Mesothelial cell of epicardium (in vitro differentiated cells): Measurements from ENCODE around the gene PCED1B. TPM values are rescaled to one million over a fixed set of nuclear protein-coding genes. Genes with fewer than 3 reads are reported as not detected.

Experiments
- DNase-seq, 2 experiments: peaks; one replicate each; pipeline ENCODE4 v3.0.0; 2021; ENCODE audit warnings: low spot score in 2 of 2; ENCODE audit not compliant: unreplicated experiment in 2 of 2
- H3K27ac Mint-ChIP-seq: 2 replicates; pipeline ENCODE4 v1.8.0; 2021; ENCODE audit warnings: mixed read lengths
- H3K27me3 Mint-ChIP-seq: 2 replicates; pipeline ENCODE4 v1.8.0; 2021; ENCODE audit warnings: low read depth, mixed read lengths
- H3K36me3 Mint-ChIP-seq: 2 replicates; pipeline ENCODE4 v1.8.0; 2021; ENCODE audit warnings: mixed read lengths
- H3K4me1 Mint-ChIP-seq: 2 replicates; pipeline ENCODE4 v1.8.0; 2021; ENCODE audit warnings: mixed read lengths
- H3K4me3 Mint-ChIP-seq: 2 replicates; pipeline ENCODE4 v1.8.0; 2021; ENCODE audit warnings: mild to moderate bottlenecking, moderate library complexity, mixed read lengths
- H3K9me3 Mint-ChIP-seq: 2 replicates; pipeline ENCODE4 v1.8.0; 2021; ENCODE audit warnings: mixed read lengths
- CTCF ChIP-seq: fragments of 200-600 bp; sonication (generic); IDR thresholded peaks from one replicate; pipeline ENCODE4 v1.5.0; 2021; ENCODE audit warnings: antibody characterized with exemption; ENCODE audit not compliant: unreplicated experiment
- total RNA-seq: library from RNA; stranded (reverse); gene quantifications from 3 replicates; pipeline ENCODE4 v1.2.1, GENCODE V29; 2021

PCED1B gene
- total RNA-seq, 1 donor from 2014 or later: 2.8 TPM

- no peak for DNase-seq
- Mint-ChIP-seq H3K4me1 (no peaks in the 10 kb centered on the region), H3K27ac (no peak overlapping the region), H3K4me3 (no peak overlapping the region), H3K9me3 (peaks cover 13% of the 10 kb centered on the region), H3K36me3 (no peaks in the 10 kb centered on the region), H3K27me3 (no peaks in the 10 kb centered on the region)
- no peak for TF ChIP-seq CTCF
Observed at GRCh38 chr12:47145188-47145587, 65.8 kb downstream of the PCED1B start.

DNA sequence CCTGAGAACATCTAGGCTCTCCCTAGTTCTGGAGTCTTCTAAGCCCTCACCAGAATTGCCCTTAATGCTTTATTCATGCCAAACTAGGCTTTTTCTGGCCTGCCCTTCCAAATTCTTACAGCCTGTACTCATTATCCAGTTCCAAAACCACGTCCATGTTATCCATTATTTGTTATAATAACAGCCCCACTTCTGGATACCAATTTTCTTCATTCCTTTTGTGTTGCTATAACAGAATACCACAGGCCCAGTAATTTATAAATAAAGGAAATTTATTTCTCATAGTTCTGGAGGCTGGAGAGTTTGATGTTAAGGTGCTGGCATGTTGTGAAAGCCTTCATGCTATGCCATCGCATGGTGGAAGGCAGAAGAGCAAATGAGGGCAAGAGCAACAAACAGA, 68.3 kb downstream of the PCED1B start:
- Mint-ChIP-seq H3K36me3 (no peaks in the 10 kb centered on the region), H3K4me1 (no peaks in the 10 kb centered on the region), H3K4me3 (no peak overlapping the region), H3K9me3 (peaks cover 26% of the 10 kb centered on the region), H3K27me3 (no peaks in the 10 kb centered on the region), H3K27ac (no peak overlapping the region)
- TF ChIP-seq CTCF: no peak
- DNase-seq: no peak

DNA sequence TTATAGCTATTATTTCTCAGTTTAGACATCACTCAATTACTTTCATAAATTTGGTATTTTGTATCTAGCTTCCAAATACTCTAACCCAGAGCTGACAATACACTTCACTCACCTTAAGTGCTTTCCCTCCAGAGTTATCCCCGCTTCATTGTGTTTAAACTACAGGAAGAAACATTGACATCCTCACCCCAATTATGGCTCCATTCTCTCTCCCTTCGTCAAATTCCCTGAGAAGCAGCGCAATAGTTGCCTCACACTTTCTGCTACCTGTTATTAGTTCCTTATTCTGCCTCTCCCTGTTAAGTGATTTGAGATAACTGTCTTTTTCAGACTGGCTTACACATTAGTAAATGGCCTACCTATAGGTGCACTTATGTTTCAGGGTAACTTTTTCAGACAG, 69.7 kb downstream of the PCED1B start:
- Mint-ChIP-seq H3K4me1 (no peaks in the 10 kb centered on the region), H3K9me3 (peaks cover 20% of the 10 kb centered on the region), H3K36me3 (no peaks in the 10 kb centered on the region), H3K4me3 (no peak overlapping the region), H3K27ac (no peak overlapping the region), H3K27me3 (no peaks in the 10 kb centered on the region)
- no peak for TF ChIP-seq CTCF
- DNase-seq: no peak

DNA sequence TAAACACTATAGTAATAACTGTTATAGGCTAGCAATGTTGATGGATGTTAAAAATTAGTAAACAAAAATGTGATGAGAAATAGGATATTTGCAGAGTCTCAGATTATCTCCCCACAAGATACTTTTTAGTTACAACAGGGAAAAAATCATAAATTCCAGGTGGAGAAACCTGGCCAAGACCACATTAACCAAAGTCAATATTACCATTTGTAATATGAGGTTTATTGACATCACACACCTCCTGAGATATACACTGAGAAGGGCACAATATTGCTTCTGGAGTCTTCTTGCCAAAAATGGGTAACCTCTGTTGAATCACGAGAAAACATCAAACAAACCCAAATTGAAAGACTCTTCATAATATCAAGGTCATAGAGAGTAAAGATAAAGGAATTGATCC, 72.7 kb downstream of the PCED1B start:
- H3K27ac Mint-ChIP-seq: no peak overlapping the region
- peaks cover 17% of the 10 kb centered on the region for H3K4me1 Mint-ChIP-seq
- H3K9me3 Mint-ChIP-seq: peaks cover 13% of the 10 kb centered on the region
- no peak for DNase-seq
- no peaks in the 10 kb centered on the region for H3K36me3 Mint-ChIP-seq
- H3K4me3 Mint-ChIP-seq: no peak overlapping the region
- TF ChIP-seq CTCF: no peak
- H3K27me3 Mint-ChIP-seq: no peaks in the 10 kb centered on the region

DNA sequence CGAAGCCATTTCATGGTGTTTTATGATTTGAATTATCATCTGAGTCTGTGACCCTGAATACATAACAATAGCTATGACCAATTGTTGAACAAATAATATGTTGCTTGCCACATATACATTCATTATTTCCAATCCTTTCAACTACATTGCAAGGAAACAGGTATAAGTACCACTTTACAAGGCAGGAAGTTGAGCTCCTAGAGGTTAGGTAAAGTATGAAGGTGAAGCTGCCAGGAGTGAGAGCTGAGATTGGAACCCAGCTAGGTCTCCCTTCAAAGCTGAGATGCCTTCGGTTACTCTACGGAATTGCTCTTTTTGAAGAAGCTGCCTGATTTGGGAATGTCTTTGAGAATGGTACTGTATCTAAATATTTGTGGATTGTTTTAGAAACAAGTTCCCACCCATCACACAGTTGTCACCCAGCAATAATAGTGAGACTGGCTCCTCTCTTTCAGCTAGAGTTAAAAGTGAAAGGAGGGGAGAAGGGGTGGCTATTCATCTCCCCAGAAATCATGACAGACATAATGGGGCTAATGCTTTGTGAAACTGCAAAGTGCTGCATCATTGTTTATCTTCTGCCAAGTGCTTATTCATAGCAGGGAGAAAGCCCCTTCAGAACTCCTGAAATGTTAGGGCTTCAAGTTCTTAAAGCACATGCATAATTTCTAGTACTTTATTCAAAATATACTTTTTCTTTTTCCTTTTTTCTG, 76.2 kb downstream of the PCED1B start:
- peaks cover 17% of the 10 kb centered on the region for H3K4me1 Mint-ChIP-seq
- no peak overlapping the region for H3K4me3 Mint-ChIP-seq
- peaks cover 36% of the 10 kb centered on the region for H3K9me3 Mint-ChIP-seq
- H3K27me3 Mint-ChIP-seq: no peaks in the 10 kb centered on the region
- DNase-seq: no peak
- TF ChIP-seq CTCF: no peak
- H3K27ac Mint-ChIP-seq: no peak overlapping the region
- no peaks in the 10 kb centered on the region for H3K36me3 Mint-ChIP-seq
